ENCODE data around the gene PLA2G15. TPM values are rescaled to one million over a fixed set of nuclear protein-coding genes. Genes with fewer than 3 reads are reported as not detected.

The PLA2G15 gene
- total RNA-seq, 4 donors from 2014 or later, result 24.0 to 42.9 (median 31.1) TPM

GRCh38 chr16:68227850-68228553 lies 17.2 kb upstream of the PLA2G15 start:
- no peak for TF ChIP-seq CTCF (IDR thresholded peaks at IDR 0.05)
- ATAC-seq (ENCODE audit: low FRiP score) (no peak), DNase-seq (ENCODE audit: low spot score) (no peak)

GRCh38 chr16:68228652-68229051 lies 16.5 kb upstream of the PLA2G15 start:
- DNase-seq (ENCODE audit: low spot score), result no peak
- no peak for ATAC-seq (ENCODE audit: low FRiP score)
- no peak for TF ChIP-seq CTCF (IDR thresholded peaks at IDR 0.05)

- peak in 2 of 3 donors; percentile 53 to 70 for TF ChIP-seq CTCF (IDR thresholded peaks at IDR 0.05)
- DNase-seq (ENCODE audit: low spot score) (no peak), ATAC-seq (ENCODE audit: low FRiP score) (peak; percentile 24)
These were observed 15.6 kb upstream of the PLA2G15 start for GRCh38 chr16:68229431-68230175.

- ATAC-seq (ENCODE audit: low FRiP score), result no peak
- no peak for DNase-seq (ENCODE audit: low spot score)
- TF ChIP-seq CTCF (IDR thresholded peaks at IDR 0.05), result no peak
These were observed 15.0 kb upstream of the PLA2G15 start for GRCh38 chr16:68230176-68230571.

GRCh38 chr16:68230956-68231355 lies 14.2 kb upstream of the PLA2G15 start:
- ATAC-seq (ENCODE audit: low FRiP score) (no peak), DNase-seq (ENCODE audit: low spot score) (no peak)
- no peak for TF ChIP-seq CTCF (IDR thresholded peaks at IDR 0.05)

GRCh38 chr16:68231384-68232136 lies 13.6 kb upstream of the PLA2G15 start:
- no peak for DNase-seq (ENCODE audit: low spot score)
- no peak for TF ChIP-seq CTCF (IDR thresholded peaks at IDR 0.05)
- ATAC-seq (ENCODE audit: low FRiP score), result no peak

Measured in omental fat pad (tissue), 4 donors.